DOHH2 (cell line): ENCODE measurements around the gene PLK2.

Experiments
- H3F3A ChIP-seq: fragments of 200-600 bp; sonication (generic), shearing (Covaris generic); 2 replicates; pipeline ENCODE4 v1.6.0; 2016; ENCODE audit warnings: antibody characterized with exemption, mild to moderate bottlenecking; ENCODE audit not compliant: control insufficient read depth, insufficient read depth
- H3K27ac ChIP-seq: fragments of 200-600 bp; sonication (generic); 2 replicates; pipeline ENCODE4 v1.5.1; 2014; ENCODE audit warnings: low read depth, mild to moderate bottlenecking, low read length, moderate library complexity
- H3K27me3 ChIP-seq: fragments of 200-600 bp; sonication (generic); 2 replicates; pipeline ENCODE4 v1.6.1; 2014; ENCODE audit warnings: mild to moderate bottlenecking, low read length, mixed read lengths; ENCODE audit not compliant: control insufficient read depth
- H3K36me3 ChIP-seq: fragments of 200-600 bp; sonication (generic); 2 replicates; pipeline ENCODE4 v1.6.1; 2014; ENCODE audit warnings: mild to moderate bottlenecking, low read length, moderate library complexity, mixed read lengths; ENCODE audit not compliant: control insufficient read depth
- H3K4me1 ChIP-seq: fragments of 200-600 bp; sonication (generic); 2 replicates; pipeline ENCODE4 v1.6.1; 2014; ENCODE audit warnings: mild to moderate bottlenecking, low read length, mixed read lengths; ENCODE audit not compliant: control insufficient read depth
- H3K4me2 ChIP-seq: fragments of 200-600 bp; sonication (generic); 2 replicates; pipeline ENCODE4 v1.6.0; 2014; ENCODE audit warnings: mild to moderate bottlenecking, low read length, moderate library complexity
- H3K4me3 ChIP-seq: fragments of 200-600 bp; sonication (generic); 2 replicates; pipeline ENCODE4 v1.5.1; 2014; ENCODE audit warnings: mild to moderate bottlenecking, low read length, mixed read lengths
- H3K79me2 ChIP-seq: fragments of 200-600 bp; sonication (generic); 2 replicates; pipeline ENCODE4 v1.6.1; 2014; ENCODE audit warnings: mild to moderate bottlenecking, low read length, mixed read lengths; ENCODE audit not compliant: control insufficient read depth
- H3K9me2 ChIP-seq: fragments of 200-600 bp; sonication (generic); replicated peaks from 2 replicates; pipeline ENCODE4 v1.6.1; 2014; ENCODE audit warnings: mild to moderate bottlenecking, low read length, mixed read lengths; ENCODE audit not compliant: control insufficient read depth
- H3K9me3 ChIP-seq: fragments of 200-600 bp; sonication (generic); 2 replicates; pipeline ENCODE4 v1.6.1; 2014; ENCODE audit warnings: antibody characterized with exemption, low read length, mixed read lengths; ENCODE audit not compliant: control insufficient read depth, insufficient read depth
- H4K20me1 ChIP-seq: fragments of 200-600 bp; sonication (generic); 2 replicates; pipeline ENCODE4 v1.6.0; 2014; ENCODE audit warnings: low read depth, mild to moderate bottlenecking, antibody characterized with exemption, low read length, moderate library complexity; ENCODE audit not compliant: control insufficient read depth, insufficient read depth
- EZH2phosphoT487 ChIP-seq: fragments of 200-600 bp; sonication (generic); IDR thresholded peaks from 2 replicates; pipeline ENCODE4 v1.6.1; 2017; ENCODE audit warnings: borderline replicate concordance, mild to moderate bottlenecking, antibody characterized with exemption, low read length, moderate library complexity, mixed read lengths
- TF ChIP-seq, protein P1 (sequence below): fragments of 200-600 bp; sonication (generic); IDR thresholded peaks from one replicate; pipeline ENCODE4 v1.5.1; 2014; ENCODE audit warnings: antibody characterized with exemption, mild to moderate bottlenecking, low read depth, low read length; ENCODE audit not compliant: poor library complexity, severe bottlenecking

The PLK2 gene

DNA sequence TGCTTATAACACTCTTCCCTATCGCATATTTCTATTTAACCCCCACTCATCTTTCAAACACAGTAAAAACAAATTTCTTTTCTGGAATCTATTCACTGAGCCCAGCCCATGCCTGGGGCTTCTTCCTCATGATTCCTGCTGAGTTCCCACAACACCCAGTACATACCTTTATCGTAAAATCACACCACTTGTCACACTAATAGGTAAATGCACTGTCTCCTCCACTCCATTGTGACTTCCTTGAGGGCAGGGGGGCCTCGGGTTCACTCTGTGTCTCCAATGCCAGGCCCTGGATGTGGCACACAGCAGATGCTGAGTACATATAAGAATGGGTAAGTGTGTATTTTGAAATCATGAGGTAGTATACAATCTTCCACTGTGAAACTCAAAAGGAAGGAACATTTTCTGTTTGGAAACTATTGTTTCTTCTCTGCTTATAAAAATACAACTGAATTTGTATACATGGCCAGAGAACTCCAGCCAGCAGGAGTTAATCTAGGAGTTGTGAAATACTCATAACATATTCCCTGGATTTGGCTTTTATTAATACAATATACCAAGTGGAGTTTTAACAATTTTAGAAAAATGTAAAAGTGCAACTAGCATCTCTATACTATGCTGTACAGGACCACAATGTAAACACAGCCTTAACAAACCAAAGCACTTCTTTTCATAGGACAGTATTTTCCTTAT is 7.2 kb downstream of the PLK2 start:
- TF ChIP-seq EZH2phosphoT487, result no peak
- TF ChIP-seq, protein P1, sequence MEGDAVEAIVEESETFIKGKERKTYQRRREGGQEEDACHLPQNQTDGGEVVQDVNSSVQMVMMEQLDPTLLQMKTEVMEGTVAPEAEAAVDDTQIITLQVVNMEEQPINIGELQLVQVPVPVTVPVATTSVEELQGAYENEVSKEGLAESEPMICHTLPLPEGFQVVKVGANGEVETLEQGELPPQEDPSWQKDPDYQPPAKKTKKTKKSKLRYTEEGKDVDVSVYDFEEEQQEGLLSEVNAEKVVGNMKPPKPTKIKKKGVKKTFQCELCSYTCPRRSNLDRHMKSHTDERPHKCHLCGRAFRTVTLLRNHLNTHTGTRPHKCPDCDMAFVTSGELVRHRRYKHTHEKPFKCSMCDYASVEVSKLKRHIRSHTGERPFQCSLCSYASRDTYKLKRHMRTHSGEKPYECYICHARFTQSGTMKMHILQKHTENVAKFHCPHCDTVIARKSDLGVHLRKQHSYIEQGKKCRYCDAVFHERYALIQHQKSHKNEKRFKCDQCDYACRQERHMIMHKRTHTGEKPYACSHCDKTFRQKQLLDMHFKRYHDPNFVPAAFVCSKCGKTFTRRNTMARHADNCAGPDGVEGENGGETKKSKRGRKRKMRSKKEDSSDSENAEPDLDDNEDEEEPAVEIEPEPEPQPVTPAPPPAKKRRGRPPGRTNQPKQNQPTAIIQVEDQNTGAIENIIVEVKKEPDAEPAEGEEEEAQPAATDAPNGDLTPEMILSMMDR, result no peak
- Histone ChIP-seq H3K4me3 (no peak overlapping the region), H3K79me2 (no peaks in the 10 kb centered on the region), H3F3A (no peaks in the 10 kb centered on the region), H3K27ac (no peak overlapping the region), H3K4me1 (no peaks in the 10 kb centered on the region), H3K4me2 (no peak overlapping the region), H3K9me2 (no peaks in the 10 kb centered on the region), H3K27me3 (peaks cover 2% of the 10 kb centered on the region; the same call in 1 of the 2 replicates), H4K20me1 (no peaks in the 10 kb centered on the region), H3K9me3 (no peaks in the 10 kb centered on the region), H3K36me3 (no peaks in the 10 kb centered on the region)

DNA sequence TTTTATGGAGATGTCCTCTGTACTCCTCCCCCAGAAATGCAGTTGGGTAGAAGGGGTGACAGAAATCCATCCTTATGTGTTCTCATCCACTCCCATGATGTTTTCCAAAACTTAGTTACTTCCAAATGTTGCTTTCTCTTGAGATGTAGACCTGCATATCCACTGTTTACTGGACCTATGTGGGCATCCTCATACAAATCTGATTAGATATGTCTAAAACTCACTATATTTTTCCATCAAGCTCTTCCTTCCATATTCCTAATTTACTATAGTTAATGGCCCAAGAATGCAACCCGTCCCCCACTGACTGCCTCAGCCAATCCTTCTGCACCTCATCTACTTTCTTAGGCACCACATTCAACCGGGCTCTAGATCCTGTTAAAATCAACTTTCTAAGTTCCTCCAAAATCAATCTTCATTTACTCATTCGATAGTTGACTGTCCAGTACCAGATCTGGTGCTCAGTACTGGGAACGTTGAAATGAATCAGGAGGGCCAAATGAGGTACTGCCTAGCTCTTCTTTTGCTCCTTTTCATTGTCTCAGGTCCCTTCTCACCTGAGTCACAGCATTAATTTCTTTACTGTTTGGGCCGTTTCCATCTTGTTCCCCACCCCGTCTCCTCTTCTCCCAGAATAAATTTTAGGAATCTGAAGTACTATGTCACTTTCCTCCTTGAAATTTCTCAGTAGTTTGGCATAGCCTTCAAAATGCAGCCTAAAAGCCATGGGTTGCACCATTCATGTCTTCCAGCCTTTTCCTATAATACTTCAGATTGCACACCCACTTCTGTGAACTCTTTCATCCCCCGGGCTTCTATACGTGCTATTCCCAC is 7.9 kb downstream of the PLK2 start:
- no peaks in the 10 kb centered on the region for H3F3A ChIP-seq
- no peaks in the 10 kb centered on the region for H4K20me1 ChIP-seq
- no peak overlapping the region for H3K4me2 ChIP-seq
- peaks cover 2% of the 10 kb centered on the region; the same call in 1 of the 2 replicates for H3K27me3 ChIP-seq
- no peak overlapping the region for H3K4me3 ChIP-seq
- H3K36me3 ChIP-seq, result no peaks in the 10 kb centered on the region
- TF ChIP-seq, protein P1, result no peak
- no peak for TF ChIP-seq EZH2phosphoT487
- H3K27ac ChIP-seq, result no peak overlapping the region
- no peaks in the 10 kb centered on the region for H3K4me1 ChIP-seq
- H3K79me2 ChIP-seq, result no peaks in the 10 kb centered on the region
- H3K9me3 ChIP-seq, result no peaks in the 10 kb centered on the region
- no peaks in the 10 kb centered on the region for H3K9me2 ChIP-seq

DNA sequence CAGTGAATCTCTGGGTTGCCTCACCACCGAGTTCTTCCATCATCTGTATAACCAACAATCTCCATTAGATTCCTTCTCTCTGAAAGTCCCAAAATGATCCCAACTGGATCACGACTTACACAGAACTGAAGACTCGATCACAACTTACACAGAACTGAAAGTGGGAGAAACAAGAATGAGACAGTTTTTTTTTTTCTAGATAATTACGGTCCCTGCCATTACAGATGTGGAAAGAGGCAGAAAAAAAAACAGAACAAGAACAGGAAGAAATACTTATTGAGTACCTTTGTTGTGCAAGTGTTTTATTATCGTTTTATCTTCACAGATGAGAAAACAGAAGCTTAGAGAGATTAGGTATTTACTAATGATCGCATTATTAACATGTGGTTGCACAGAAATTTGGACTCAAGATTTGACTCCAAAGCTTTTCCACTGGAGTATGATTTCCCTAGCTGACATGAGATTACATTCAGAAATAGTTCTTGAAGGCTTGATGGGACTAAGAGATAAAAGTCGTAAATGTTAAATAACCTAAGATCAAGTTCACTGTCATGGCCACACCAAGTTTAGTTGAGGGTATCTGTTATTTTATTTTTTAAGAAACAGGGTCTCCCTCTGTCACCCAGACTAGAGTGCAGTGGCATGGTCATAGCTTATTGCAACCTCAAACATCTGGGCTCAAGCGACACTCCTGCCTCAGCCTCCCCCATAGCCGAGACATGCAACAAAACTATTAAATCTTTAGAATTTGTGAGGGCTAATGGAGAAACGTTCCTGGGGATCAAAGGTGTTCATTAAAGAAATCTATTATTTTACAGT is 8.9 kb downstream of the PLK2 start:
- no peak overlapping the region for H3K4me2 ChIP-seq
- H3K9me3 ChIP-seq, result no peaks in the 10 kb centered on the region
- peaks cover 2% of the 10 kb centered on the region; the same call in 1 of the 2 replicates for H3K27me3 ChIP-seq
- TF ChIP-seq, protein P1, result no peak
- no peak for TF ChIP-seq EZH2phosphoT487
- H3K36me3 ChIP-seq, result no peaks in the 10 kb centered on the region
- H3K4me1 ChIP-seq, result no peaks in the 10 kb centered on the region
- no peaks in the 10 kb centered on the region for H3K79me2 ChIP-seq
- no peak overlapping the region for H3K27ac ChIP-seq
- no peaks in the 10 kb centered on the region for H3K9me2 ChIP-seq
- H4K20me1 ChIP-seq, result no peaks in the 10 kb centered on the region
- H3F3A ChIP-seq, result no peaks in the 10 kb centered on the region
- no peak overlapping the region for H3K4me3 ChIP-seq
